Glutamatergic neuron (in vitro differentiated cells): ENCODE data around the gene MYD88. TPM values are rescaled to one million over a fixed set of nuclear protein-coding genes. Genes with fewer than 3 reads are reported as not detected.
A peak's percentile ranks its signal among the peaks of the same experiment; 100 is the strongest.

Experiments
- DNase-seq: peaks from one replicate; pipeline ENCODE4 v3.0.0; 2022
- H3K27ac Mint-ChIP-seq: one replicate; pipeline ENCODE4 v1.8.0; 2020; ENCODE audit warnings: mild to moderate bottlenecking, mixed read lengths, inconsistent platforms; ENCODE audit not compliant: unreplicated experiment
- H3K27me3 Mint-ChIP-seq: one replicate; pipeline ENCODE4 v1.8.0; 2020; ENCODE audit warnings: mild to moderate bottlenecking, moderate library complexity, mixed read lengths, inconsistent platforms; ENCODE audit not compliant: unreplicated experiment
- H3K36me3 Mint-ChIP-seq: one replicate; pipeline ENCODE4 v1.8.0; 2020; ENCODE audit warnings: mild to moderate bottlenecking, mixed read lengths, inconsistent platforms; ENCODE audit not compliant: unreplicated experiment
- H3K4me1 Mint-ChIP-seq: one replicate; pipeline ENCODE4 v1.8.0; 2020; ENCODE audit warnings: mild to moderate bottlenecking, low read depth, mixed read lengths, inconsistent platforms; ENCODE audit not compliant: unreplicated experiment
- H3K4me3 Mint-ChIP-seq: one replicate; pipeline ENCODE4 v1.8.0; 2020; ENCODE audit warnings: mild to moderate bottlenecking, mixed read lengths, inconsistent platforms; ENCODE audit not compliant: unreplicated experiment
- H3K9me3 Mint-ChIP-seq: one replicate; pipeline ENCODE4 v1.8.0; 2020; ENCODE audit warnings: mild to moderate bottlenecking, moderate library complexity, mixed read lengths, inconsistent platforms; ENCODE audit not compliant: unreplicated experiment
- CTCF ChIP-seq: fragments of 200-600 bp; sonication (generic); IDR thresholded peaks from one replicate; pipeline ENCODE4 v1.5.0; 2021; ENCODE audit not compliant: partially characterized antibody, unreplicated experiment
- total RNA-seq: library from RNA; stranded (reverse); fragmentation: NEBNext Ultra II Directional; extraction: Animal tissue kit (Norgen Biotek cat#: 25700); gene quantifications from one replicate; pipeline ENCODE4 v1.2.1, GENCODE V29; 2021; ENCODE audit not compliant: unreplicated experiment

Gene MYD88
- total RNA-seq, 1 donor from 2014 or later, result 58.0 TPM

DNA sequence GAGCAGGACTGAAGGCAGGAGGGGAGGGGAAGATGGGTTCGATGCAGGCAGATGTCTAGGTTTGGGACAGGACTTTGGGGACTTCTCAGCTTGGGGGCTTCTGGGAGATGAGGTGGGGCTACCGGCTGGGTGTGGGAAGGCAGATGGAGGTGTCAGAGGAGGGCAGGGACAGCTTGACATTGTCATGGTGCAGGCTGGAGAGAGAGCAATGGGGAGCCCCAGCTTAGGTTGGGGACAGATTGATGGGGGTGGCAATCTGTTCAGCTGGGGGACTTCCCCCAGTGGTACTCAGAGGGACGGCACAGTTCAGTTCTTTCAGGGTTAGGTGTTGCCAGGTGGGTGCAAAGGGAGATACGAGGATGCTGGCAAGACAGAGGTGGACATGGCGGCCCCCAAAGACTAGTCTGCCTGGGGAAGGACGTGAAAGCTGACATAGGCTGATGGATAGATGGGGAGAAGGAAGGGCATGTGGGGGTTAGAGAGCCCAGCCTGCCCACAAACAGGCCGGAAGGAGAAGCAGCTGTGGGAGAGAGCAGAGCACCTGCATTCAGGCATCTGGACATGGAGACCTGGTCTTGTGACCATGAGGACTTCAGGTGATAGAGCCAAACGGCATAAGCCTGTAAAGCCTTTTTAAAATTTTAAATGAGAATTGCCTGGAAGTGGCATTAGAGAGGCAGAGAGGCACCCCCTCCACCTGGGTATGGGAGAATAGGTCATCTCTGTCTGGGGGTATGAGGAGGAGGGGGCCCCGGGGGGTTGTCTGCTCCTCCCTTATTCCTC lies 22.6 kb upstream of the MYD88 start:
- Mint-ChIP-seq H3K4me1 (no peaks in the 10 kb centered on the region), H3K27ac (no peak overlapping the region), H3K9me3 (peaks cover 3% of the 10 kb centered on the region), H3K27me3 (peaks cover 12% of the 10 kb centered on the region), H3K36me3 (no peaks in the 10 kb centered on the region), H3K4me3 (no peak overlapping the region)
- DNase-seq, result no peak
- TF ChIP-seq CTCF, result no peak

DNA sequence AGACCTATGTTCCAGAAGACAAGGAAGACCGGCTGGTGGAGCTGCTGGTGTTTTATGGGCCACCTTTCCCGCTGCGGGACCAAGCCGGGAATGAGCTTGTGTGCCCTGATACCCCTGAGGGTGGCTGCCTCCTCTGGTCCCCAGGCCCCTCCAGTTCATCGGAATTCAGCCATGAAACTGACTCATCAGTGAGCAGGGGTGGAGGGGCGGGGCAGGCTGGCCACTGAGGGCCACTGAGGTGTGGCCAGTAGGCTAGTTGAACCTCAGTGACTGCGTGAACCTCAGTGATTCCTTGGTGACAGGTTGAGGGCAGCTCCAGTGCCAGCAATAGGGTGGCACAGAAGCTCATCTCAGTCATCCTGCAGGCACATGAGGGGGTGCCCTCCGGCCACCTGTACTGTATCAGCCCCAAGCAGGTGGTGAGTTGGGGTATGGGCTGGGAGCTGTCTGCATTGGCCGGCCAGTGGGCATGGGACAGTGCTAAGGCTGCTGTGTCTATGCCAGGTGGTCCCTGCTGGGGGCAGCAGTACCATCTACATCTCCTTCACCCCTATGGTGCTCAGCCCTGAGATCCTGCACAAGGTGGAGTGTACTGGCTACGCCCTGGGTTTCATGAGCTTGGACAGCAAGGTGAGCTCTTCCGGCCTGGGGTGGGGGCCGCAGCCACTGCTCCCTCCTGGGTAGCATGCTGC lies 21.8 kb upstream of the MYD88 start:
- Mint-ChIP-seq H3K36me3 (no peaks in the 10 kb centered on the region), H3K4me1 (no peaks in the 10 kb centered on the region), H3K27ac (no peak overlapping the region), H3K27me3 (peaks cover 12% of the 10 kb centered on the region), H3K4me3 (no peak overlapping the region), H3K9me3 (peaks cover 3% of the 10 kb centered on the region)
- DNase-seq, result no peak
- no peak for TF ChIP-seq CTCF

DNA sequence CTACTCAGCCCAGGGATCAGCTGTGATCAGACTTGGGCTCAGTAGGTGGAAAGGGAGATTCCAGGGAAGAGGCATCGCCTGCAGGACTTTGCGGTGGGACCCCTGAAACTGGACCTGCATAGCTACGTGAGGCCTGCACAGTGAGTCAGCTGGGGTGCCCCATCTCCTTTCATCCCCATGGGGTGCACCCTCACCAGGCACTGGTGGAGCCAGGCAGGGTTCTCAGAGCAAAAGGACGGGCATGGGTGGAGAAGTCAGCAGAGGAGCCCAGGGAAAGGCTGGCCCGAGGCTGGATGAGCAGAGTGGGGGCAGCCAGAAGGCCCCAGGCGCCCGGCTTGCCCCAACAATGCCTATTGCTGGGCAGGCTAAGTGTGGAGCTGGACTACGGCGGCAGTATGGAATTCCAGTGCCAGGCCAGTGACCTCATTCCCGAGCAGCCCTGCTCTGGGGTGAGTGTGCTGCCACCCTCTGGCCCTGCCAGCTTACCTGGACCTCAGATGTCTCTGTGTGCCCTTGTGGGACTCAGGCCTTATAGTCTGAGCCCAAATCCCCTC lies 21.2 kb upstream of the MYD88 start:
- no peaks in the 10 kb centered on the region for H3K36me3 Mint-ChIP-seq
- DNase-seq, result no peak
- H3K4me3 Mint-ChIP-seq, result no peak overlapping the region
- H3K4me1 Mint-ChIP-seq, result no peaks in the 10 kb centered on the region
- H3K27ac Mint-ChIP-seq, result no peak overlapping the region
- peaks cover 3% of the 10 kb centered on the region for H3K9me3 Mint-ChIP-seq
- TF ChIP-seq CTCF, result no peak
- H3K27me3 Mint-ChIP-seq, result peaks cover 12% of the 10 kb centered on the region

DNA sequence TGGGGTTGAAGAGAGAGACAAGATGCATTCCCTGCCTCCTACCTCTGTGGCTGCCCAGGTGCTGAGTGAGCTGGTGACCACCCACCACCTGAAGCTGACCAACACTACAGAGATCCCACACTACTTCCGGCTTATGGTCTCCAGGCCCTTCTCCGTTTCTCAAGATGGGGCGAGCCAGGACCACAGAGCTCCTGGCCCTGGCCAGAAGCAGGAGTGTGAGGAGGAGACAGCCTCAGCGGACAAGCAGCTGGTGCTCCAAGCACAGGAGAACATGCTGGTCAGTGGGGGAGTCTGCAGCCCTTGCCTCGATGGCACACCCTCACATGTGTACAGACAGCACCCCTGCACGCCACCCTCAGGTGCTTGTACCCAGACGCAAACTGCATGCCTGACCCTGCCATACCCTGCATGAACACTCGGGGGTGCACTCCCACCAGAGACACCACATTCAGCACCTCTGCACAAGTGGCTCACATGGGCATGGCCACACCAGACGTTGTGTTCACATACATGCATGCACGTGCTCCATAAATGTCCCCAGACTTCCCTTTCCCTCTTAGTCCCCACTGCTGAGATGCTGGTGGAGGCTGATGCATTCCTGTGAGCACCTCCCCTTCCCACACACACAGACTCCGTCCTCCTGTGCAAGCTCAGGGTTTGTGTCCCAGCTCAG lies 20.6 kb upstream of the MYD88 start:
- peak overlapping the region; percentile 33 for H3K27ac Mint-ChIP-seq
- peak; percentile 71 for DNase-seq
- peaks cover 3% of the 10 kb centered on the region for H3K9me3 Mint-ChIP-seq
- H3K4me3 Mint-ChIP-seq, result no peak overlapping the region
- TF ChIP-seq CTCF, result peak; percentile 71
- no peaks in the 10 kb centered on the region for H3K4me1 Mint-ChIP-seq
- no peaks in the 10 kb centered on the region for H3K36me3 Mint-ChIP-seq
- peaks cover 11% of the 10 kb centered on the region for H3K27me3 Mint-ChIP-seq
